Liver (tissue), 9 donors: Measurements from ENCODE around the gene METTL23. TPM values are rescaled to one million over a fixed set of nuclear protein-coding genes. Genes with fewer than 3 reads are reported as not detected.
"Not testable (repeated sequence)": the region's sequence is repeated elsewhere in the genome, so short reads cannot be mapped to it uniquely, and the experiment has no call there.

Source experiments
- DNase-seq: peaks from one replicate; pipeline ENCODE4 v3.0.0-alpha.2; 2017; ENCODE audit warnings: low spot score
- H3K27ac ChIP-seq, 2 donors: one replicate each; pipeline ENCODE4 v1.7.0; 2013; ENCODE audit warnings: inconsistent platforms in 2 of 2, low read length in 2 of 2, control low read depth in 1 of 2, low read depth in 1 of 2, mild to moderate bottlenecking in 1 of 2
- H3K27me3 ChIP-seq, 4 donors: one replicate each; pipeline versions ENCODE4 v1.6.1 to v1.7.0; 2013; ENCODE audit warnings: low read length in 3 of 4, inconsistent platforms in 1 of 4, mild to moderate bottlenecking in 1 of 4, moderate library complexity in 1 of 4; ENCODE audit not compliant: control insufficient read depth in 4 of 4, insufficient read depth in 4 of 4
- H3K36me3 ChIP-seq, 4 donors: one replicate each; pipeline versions ENCODE4 v1.6.1 to v1.7.0; 2013; ENCODE audit warnings: low read length in 3 of 4, mild to moderate bottlenecking in 3 of 4, low read depth in 1 of 4, moderate library complexity in 1 of 4; ENCODE audit not compliant: control insufficient read depth in 4 of 4, insufficient read depth in 3 of 4
- H3K4me1 ChIP-seq, 4 donors: one replicate each; pipeline versions ENCODE4 v1.6.1 to v1.7.0; 2013; ENCODE audit warnings: low read length in 3 of 4, mild to moderate bottlenecking in 3 of 4, moderate library complexity in 1 of 4; ENCODE audit not compliant: control insufficient read depth in 4 of 4, insufficient read depth in 4 of 4
- H3K4me3 ChIP-seq, 3 donors: one replicate each; pipeline versions ENCODE4 v1.6.1 to v1.7.0; 2013; ENCODE audit warnings: low read length in 3 of 3, control low read depth in 1 of 3, low read depth in 1 of 3, mild to moderate bottlenecking in 1 of 3
- H3K9ac ChIP-seq, 2 donors: one replicate each; pipeline ENCODE4 v1.7.0; 2013; ENCODE audit warnings: low read length in 2 of 2, mild to moderate bottlenecking in 2 of 2, moderate library complexity in 2 of 2, control low read depth in 1 of 2, low read depth in 1 of 2
- H3K9me3 ChIP-seq, 4 donors: one replicate each; pipeline versions ENCODE4 v1.6.1 to v1.7.0; 2013; ENCODE audit warnings: low read length in 3 of 4; ENCODE audit not compliant: control insufficient read depth in 4 of 4
- FOXA1 ChIP-seq: IDR thresholded peaks from 2 replicates; pipeline ENCODE4 v1.6.1; 2016; ENCODE audit warnings: antibody characterized with exemption
- HNF4G ChIP-seq: IDR thresholded peaks from 2 replicates; pipeline ENCODE4 v1.6.1; 2016; ENCODE audit warnings: antibody characterized with exemption
- JUND ChIP-seq, 2 donors: IDR thresholded peaks; 2 replicates each; pipeline ENCODE4 v1.6.1; 2016; ENCODE audit warnings: antibody characterized with exemption in 2 of 2
- NR2F2 ChIP-seq: IDR thresholded peaks from 2 replicates; pipeline ENCODE4 v1.6.1; 2016; ENCODE audit warnings: antibody characterized with exemption
- REST ChIP-seq: IDR thresholded peaks from 2 replicates; pipeline ENCODE4 v1.6.1; 2016; ENCODE audit warnings: antibody characterized with exemption, mild to moderate bottlenecking
- RXRA ChIP-seq, 2 donors: IDR thresholded peaks; 2 replicates each; pipeline ENCODE4 v1.6.1; 2017 to 2018; ENCODE audit warnings: antibody characterized with exemption in 2 of 2, mild to moderate bottlenecking in 1 of 2
- SP1 ChIP-seq: IDR thresholded peaks from 2 replicates; pipeline ENCODE4 v1.6.1; 2018; ENCODE audit warnings: antibody characterized with exemption, mild to moderate bottlenecking
- TAF1 ChIP-seq: conservative IDR thresholded peaks from 2 replicates; pipeline ENCODE4 v1.6.1; 2016; ENCODE audit warnings: antibody characterized with exemption, mild to moderate bottlenecking
- YY1 ChIP-seq: IDR thresholded peaks from 2 replicates; pipeline ENCODE4 v1.6.1; 2016; ENCODE audit warnings: antibody characterized with exemption, mild to moderate bottlenecking
- ZBTB33 ChIP-seq: IDR thresholded peaks from 2 replicates; pipeline ENCODE4 v1.6.1; 2016; ENCODE audit warnings: antibody characterized with exemption
- WGBS: extraction: QIAGEN DNeasy Blood & Tissue Kit; methylation state at CpG from one replicate; pipeline ENCODE4 v1.1.7; 2013; 5-methylcytosine and 5-hydroxymethylcytosine counted together
- polyA plus RNA-seq, 2 donors: library from polyadenylated mRNA; stranded (reverse) in 1 of 2; unstranded in 1 of 2; fragments of 200-250 nt in 1 of 2; fragments of >200 nt in 1 of 2; fragmentation: Nextera tagmentation in 1 of 2; extraction: Ambion mirVana in 1 of 2; gene quantifications; one replicate each; pipeline versions ENCODE4 v1.2.1 to v1.2.3, GENCODE V29; 2013 to 2015
- total RNA-seq, 2 donors: library from RNA; depleted of rRNA; stranded (reverse); fragments of >200 nt; gene quantifications; one replicate each; pipeline ENCODE4 v1.2.3, GENCODE V29; 2014
- TF ChIP-seq, protein P1 (sequence below): IDR thresholded peaks from 2 replicates; pipeline ENCODE4 v1.6.1; 2016; ENCODE audit warnings: antibody characterized with exemption
- donor health status: healthy.
- donor health status: healthy.
- donor health status: healthy.
- donor health status: healthy.
- donor health status: healthy.

The METTL23 gene
- total and polyA plus RNA-seq, 4 donors = 15.6 to 37.2 (median 22.1) TPM

- no peak for DNase-seq
- H3K9ac ChIP-seq = no peak overlapping the region
- no peak for TF ChIP-seq HNF4G
- TF ChIP-seq FOXA1 = no peak
- no peak for TF ChIP-seq RXRA (IDR thresholded peaks at IDR 0.05)
- no peak for TF ChIP-seq SP1
- TF ChIP-seq NR2F2 = no peak
- no peak for TF ChIP-seq TAF1
- TF ChIP-seq YY1 = no peak
- TF ChIP-seq ZBTB33 = no peak
- TF ChIP-seq, protein P1, sequence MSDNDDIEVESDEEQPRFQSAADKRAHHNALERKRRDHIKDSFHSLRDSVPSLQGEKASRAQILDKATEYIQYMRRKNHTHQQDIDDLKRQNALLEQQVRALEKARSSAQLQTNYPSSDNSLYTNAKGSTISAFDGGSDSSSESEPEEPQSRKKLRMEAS = no peak
- H3K9me3 ChIP-seq = no peaks in the 10 kb centered on the region
- H3K27me3 ChIP-seq = no peaks in the 10 kb centered on the region
- whole genome bisulfite sequencing = 94% methylated on average over 8 of the region's 8 CpGs
- peaks cover 3 to 12% (median 11%) of the 10 kb centered on the region in 4 donors for H3K4me1 ChIP-seq
- H3K36me3 ChIP-seq = peaks cover 19 to 55% (median 50%) of the 10 kb centered on the region in 4 donors
- H3K4me3 ChIP-seq = no peak overlapping the region
- no peak overlapping the region for H3K27ac ChIP-seq
Observed at GRCh38 chr17:76722279-76722678, 4.4 kb upstream of the METTL23 start.

DNA sequence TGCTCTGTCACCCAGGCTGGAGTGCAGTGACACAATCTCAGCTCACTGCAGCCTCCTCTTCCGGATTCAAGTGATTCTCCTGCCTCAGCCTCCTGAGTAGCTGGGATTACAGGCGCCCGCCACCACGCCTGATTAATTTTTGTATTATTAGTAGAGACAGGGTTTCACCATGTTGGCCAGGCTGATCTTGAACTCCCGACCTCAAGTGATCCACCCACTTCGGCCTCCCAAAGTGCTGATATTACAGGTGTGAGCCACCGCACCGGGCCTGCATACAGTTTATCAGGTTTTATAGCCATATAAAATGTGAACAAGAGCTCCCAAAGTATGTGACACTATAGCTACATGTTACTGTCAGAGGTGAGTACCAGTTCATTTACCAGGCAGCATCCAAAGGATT is 3.7 kb upstream of the METTL23 start:
- not testable (repeated sequence) for H3K9me3 ChIP-seq, H3K9ac ChIP-seq, H3K27ac ChIP-seq, H3K4me3 ChIP-seq, DNase-seq, H3K27me3 ChIP-seq
- peaks cover 6 to 19% (median 17%) of the 10 kb centered on the region in 4 donors for H3K4me1 ChIP-seq
- WGBS = 97% methylated on average over 8 of the region's 8 CpGs
- peaks cover 19 to 52% (median 49%) of the 10 kb centered on the region in 4 donors for H3K36me3 ChIP-seq

DNA sequence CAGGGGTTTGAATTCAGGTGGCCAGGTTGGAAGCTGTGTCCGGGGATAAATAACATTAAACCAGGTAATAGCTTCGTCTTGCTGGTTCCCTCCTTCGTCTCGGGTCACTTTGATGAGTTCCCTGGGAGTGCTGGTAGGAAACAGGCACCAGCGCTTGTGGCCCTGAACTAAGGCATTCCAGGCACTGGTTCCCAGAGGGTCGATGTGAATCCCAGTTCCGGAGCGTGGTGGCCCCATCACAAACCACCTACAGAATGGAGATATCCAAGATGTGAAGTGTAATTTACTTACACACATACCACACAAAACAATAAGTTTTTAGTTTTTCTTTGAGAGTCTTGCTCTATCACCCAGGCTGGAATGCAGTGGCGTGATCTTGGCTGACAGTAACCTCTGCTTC is 2.8 kb upstream of the METTL23 start:
- TF ChIP-seq, protein P1 = no peak
- TF ChIP-seq JUND (IDR thresholded peaks at IDR 0.05) (no peak), HNF4G (no peak), YY1 (no peak), SP1 (no peak), REST (no peak)
- Histone ChIP-seq H3K4me3 (no peak overlapping the region), H3K36me3 (peaks cover 18 to 44% (median 41%) of the 10 kb centered on the region in 4 donors), H3K27ac (no peak overlapping the region), H3K9ac (no peak overlapping the region), H3K9me3 (no peaks in the 10 kb centered on the region), H3K4me1 (peaks cover 8 to 22% (median 19%) of the 10 kb centered on the region in 4 donors), H3K27me3 (no peaks in the 10 kb centered on the region)
- DNase-seq = no peak
- WGBS = 97% methylated on average over 9 of the region's 9 CpGs
